HepG2 (cell line): ENCODE results near the gene MTRFR. TPM values are rescaled to one million over a fixed set of nuclear protein-coding genes. Genes with fewer than 3 reads are reported as not detected.

Source experiments
- ARNTL ChIP-seq: sonication (generic); formaldehyde crosslinking; IDR thresholded peaks from 2 replicates; pipeline ENCODE4 v1.4.0; 2020; ENCODE audit warnings: mild to moderate bottlenecking, missing genetic modification reagents
- ATM ChIP-seq: fragments of 450-650 bp; IDR thresholded peaks from 2 replicates; pipeline ENCODE4 v1.7.1; 2017; ENCODE audit warnings: mild to moderate bottlenecking, borderline replicate concordance
- CCDC6 ChIP-seq: sonication (generic); formaldehyde crosslinking; IDR thresholded peaks from 2 replicates; pipeline ENCODE4 v1.8.1; 2022; ENCODE audit warnings: mild to moderate bottlenecking, missing genetic modification reagents, moderate library complexity
- CENPT ChIP-seq: sonication (generic); formaldehyde crosslinking; IDR thresholded peaks from 2 replicates; pipeline ENCODE4 v1.8.0; 2022; ENCODE audit warnings: low read depth, mild to moderate bottlenecking, moderate library complexity, missing genetic modification reagents
- FOXP1 ChIP-seq, 2 experiments: fragments of 450-650 bp in 1 of 2; IDR thresholded peaks; 2 replicates each; pipeline ENCODE4 v1.6.1; 2017 to 2018; ENCODE audit warnings: antibody characterized with exemption in 1 of 2
- GATAD1 ChIP-seq: IDR thresholded peaks from 2 replicates; pipeline ENCODE4 v1.6.1; 2016; ENCODE audit warnings: missing genetic modification reagents, missing compliant biosample characterization
- HMG20B ChIP-seq: conservative IDR thresholded peaks from 2 replicates; pipeline ENCODE4 v1.6.1; 2016; ENCODE audit warnings: missing genetic modification reagents, missing compliant biosample characterization
- KLF15 ChIP-seq: sonication (generic); formaldehyde crosslinking; IDR thresholded peaks from 2 replicates; pipeline ENCODE4 v1.8.1; 2023; ENCODE audit warnings: borderline replicate concordance, mild to moderate bottlenecking, inconsistent platforms, missing genetic modification reagents, mixed read lengths
- MBD4 ChIP-seq: IDR thresholded peaks from 2 replicates; pipeline ENCODE4 v1.6.1; 2012; ENCODE audit warnings: low read length, inconsistent platforms, borderline replicate concordance
- MXD4 ChIP-seq: IDR thresholded peaks from 2 replicates; pipeline ENCODE4 v1.6.1; 2016; ENCODE audit warnings: mild to moderate bottlenecking, missing biosample characterization, missing genetic modification reagents
- NFE2 ChIP-seq: sonication (generic); formaldehyde crosslinking; IDR thresholded peaks from 2 replicates; pipeline ENCODE4 v1.4.0; 2020; ENCODE audit warnings: missing genetic modification reagents
- PLRG1 ChIP-seq: fragments of 450-650 bp; conservative IDR thresholded peaks from 2 replicates; pipeline ENCODE4 v1.6.1; 2016
- RBM39 ChIP-seq: fragments of 200-400 bp; formaldehyde crosslinking; IDR thresholded peaks from one replicate; pipeline ENCODE4 v1.6.1; 2018; ENCODE audit warnings: antibody characterized with exemption, mild to moderate bottlenecking, low read depth, low read length; ENCODE audit not compliant: poor library complexity, severe bottlenecking
- SATB2 ChIP-seq: sonication (generic); formaldehyde crosslinking; IDR thresholded peaks from 2 replicates; pipeline ENCODE4 v1.5.0; 2020; ENCODE audit warnings: missing genetic modification reagents
- SP140L ChIP-seq: sonication (generic); formaldehyde crosslinking; IDR thresholded peaks from 2 replicates; pipeline ENCODE4 v1.4.0; 2020; ENCODE audit warnings: missing genetic modification reagents, borderline replicate concordance
- ZFP62 ChIP-seq: sonication (generic); formaldehyde crosslinking; IDR thresholded peaks from 2 replicates; pipeline ENCODE4 v1.4.0; 2020; ENCODE audit warnings: missing genetic modification reagents
- ZNF121 ChIP-seq: sonication (generic); formaldehyde crosslinking; IDR thresholded peaks from 2 replicates; pipeline ENCODE4 v1.5.0; 2020; ENCODE audit warnings: mild to moderate bottlenecking, missing genetic modification reagents
- ZNF136 ChIP-seq: sonication (generic); formaldehyde crosslinking; IDR thresholded peaks from 2 replicates; pipeline ENCODE4 v1.8.1; 2022; ENCODE audit warnings: low read depth, mild to moderate bottlenecking, moderate library complexity, missing genetic modification reagents
- ZNF501 ChIP-seq: sonication (generic); formaldehyde crosslinking; IDR thresholded peaks from 2 replicates; pipeline ENCODE4 v1.5.1; 2020; ENCODE audit warnings: mild to moderate bottlenecking, moderate library complexity, missing genetic modification reagents
- ZNF550 ChIP-seq: sonication (generic); formaldehyde crosslinking; IDR thresholded peaks from 2 replicates; pipeline ENCODE4 v1.4.0; 2020; ENCODE audit warnings: mild to moderate bottlenecking, missing genetic modification reagents, borderline replicate concordance
- ZNF577 ChIP-seq: sonication (generic); formaldehyde crosslinking; IDR thresholded peaks from 2 replicates; pipeline ENCODE4 v1.4.0; 2020; ENCODE audit warnings: mild to moderate bottlenecking, low read depth, missing genetic modification reagents, borderline replicate concordance
- ZNF598 ChIP-seq: sonication (generic); formaldehyde crosslinking; IDR thresholded peaks from 2 replicates; pipeline ENCODE4 v1.5.1; 2020; ENCODE audit warnings: mild to moderate bottlenecking, missing genetic modification reagents, borderline replicate concordance
- ZNF616 ChIP-seq: sonication (generic); formaldehyde crosslinking; IDR thresholded peaks from 2 replicates; pipeline ENCODE4 v1.5.0; 2020; ENCODE audit warnings: low read depth, mild to moderate bottlenecking, missing genetic modification reagents
- ZNF660 ChIP-seq: sonication (generic); formaldehyde crosslinking; IDR thresholded peaks from 2 replicates; pipeline ENCODE4 v1.5.1; 2020; ENCODE audit warnings: mild to moderate bottlenecking, low read depth, missing genetic modification reagents, borderline replicate concordance
- ZNF775 ChIP-seq: sonication (generic); formaldehyde crosslinking; IDR thresholded peaks from 2 replicates; pipeline ENCODE4 v1.4.0; 2020; ENCODE audit warnings: missing genetic modification reagents, mild to moderate bottlenecking, moderate library complexity, borderline replicate concordance
- ZNF790 ChIP-seq: sonication (generic); formaldehyde crosslinking; IDR thresholded peaks from 2 replicates; pipeline ENCODE4 v1.8.0; 2022; ENCODE audit warnings: missing genetic modification reagents, mild to moderate bottlenecking, borderline replicate concordance
- ZNF792 ChIP-seq: IDR thresholded peaks from 2 replicates; pipeline ENCODE4 v1.6.1; 2016
- polyA plus RNA-seq, 8 experiments: library from polyadenylated mRNA; depleted of rRNA in 3 of 8; stranded (reverse) in 7 of 8; unstranded in 1 of 8; fragments of >200 nt; fragmentation: Illumina TruSeq in 4 of 8; extraction: Trizol in 4 of 8; gene quantifications; 2 replicates each; pipeline versions ENCODE4 v1.2.1 to v1.2.3, GENCODE V29; 2011 to 2016; ENCODE audit warnings: low read depth in 4 of 8, missing spikeins in 1 of 8, mixed read lengths in 1 of 8; ENCODE audit not compliant: insufficient read depth in 1 of 8
- total RNA-seq, 5 experiments: library from RNA; depleted of rRNA; stranded (reverse); fragments of >200 nt; fragmentation: Illumina TruSeq; extraction: Trizol; gene quantifications; 2 replicates each; pipeline ENCODE4 v1.2.3, GENCODE V29; 2016; ENCODE audit warnings: low read depth in 1 of 5
- TF ChIP-seq, protein P1 (sequence below): sonication (generic); formaldehyde crosslinking; IDR thresholded peaks from 2 replicates; pipeline ENCODE4 v1.8.0; 2022; ENCODE audit warnings: mild to moderate bottlenecking, missing genetic modification reagents, moderate library complexity
- TF ChIP-seq, protein P2 (sequence below): sonication (generic); formaldehyde crosslinking; IDR thresholded peaks from 2 replicates; pipeline ENCODE4 v1.4.0; 2020; ENCODE audit warnings: missing genetic modification reagents

The MTRFR gene
- total and polyA plus RNA-seq, 2 of the 13 experiments (the other 11 are each of a cell fraction or from before 2014, with no cell fraction given) = 7.1 to 9.9 TPM

DNA sequence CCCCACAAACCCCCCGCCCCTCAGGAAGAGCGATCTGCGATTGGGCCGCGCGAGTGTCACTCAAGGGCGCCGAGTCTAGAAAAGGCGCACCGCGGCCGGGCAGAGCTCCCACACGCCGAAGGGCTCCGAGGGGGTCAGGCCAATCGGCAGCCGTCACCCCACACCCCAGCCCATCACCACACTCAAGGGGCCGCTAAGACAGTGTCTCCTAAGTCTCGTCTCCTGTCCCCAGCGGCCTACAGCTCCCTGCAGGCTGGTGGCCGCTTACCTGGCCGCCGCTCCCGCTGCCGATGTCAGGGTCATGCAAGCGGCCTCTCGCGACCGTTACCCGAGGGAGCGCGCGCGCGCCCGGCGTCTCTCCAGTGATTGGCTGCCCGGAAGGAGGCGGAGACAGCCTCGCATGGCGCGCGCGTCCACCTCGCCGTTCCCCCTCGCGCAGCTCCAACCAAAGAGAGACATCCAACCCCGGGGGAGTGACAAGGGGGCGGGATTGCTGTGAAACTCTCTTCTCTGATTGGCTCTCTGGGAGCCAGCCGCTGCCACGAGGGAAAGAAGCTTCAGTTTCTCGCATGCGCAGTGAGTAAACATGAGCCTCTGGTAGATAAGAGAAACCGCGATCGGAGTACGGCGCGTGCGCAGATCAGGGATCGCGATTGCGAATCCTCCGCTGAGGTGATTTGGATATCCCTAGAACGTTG is at the start of gene MTRFR, which contains the start of gene MPHOSPH9 (continued):
- 0 out of 2 replicates have a peak, but pooled peaks have one; percentile 33 for TF ChIP-seq ZNF660 (CRISPR knock-in tag)
- TF ChIP-seq NFE2 (CRISPR knock-in tag) = no peak
- TF ChIP-seq ZNF790 = peak; percentile 72; the same call in 1 of the 2 replicates
- peak; percentile 78; the same call in 1 of the 2 replicates for TF ChIP-seq ZNF598
- TF ChIP-seq CCDC6 (CRISPR knock-in tag) = peak; percentile 93; the same call in 1 of the 2 replicates
- peak; percentile 86 for TF ChIP-seq MXD4 (CRISPR knock-in tag)
- TF ChIP-seq ARNTL (CRISPR knock-in tag) = peak; percentile 55; the same call in 1 of the 2 replicates
- TF ChIP-seq SATB2 (CRISPR knock-in tag) = no peak
- no peak for TF ChIP-seq ZNF121 (CRISPR knock-in tag)
- 0 out of 2 replicates have a peak, but pooled peaks have one; percentile 78 for TF ChIP-seq ZNF792 (CRISPR knock-in tag)
- peak; percentile 87 for TF ChIP-seq RBM39
- TF ChIP-seq ZNF501 = peak; percentile 88
- TF ChIP-seq SP140L (CRISPR knock-in tag) = no peak; the same call in 1 of the 2 replicates
- no peak for TF ChIP-seq MBD4
- TF ChIP-seq GATAD1 (CRISPR knock-in tag) = peak; percentile 73; the same call in 1 of the 2 replicates
- no peak for TF ChIP-seq ATM
- no peak for TF ChIP-seq ZNF775 (CRISPR knock-in tag)
- no peak for TF ChIP-seq PLRG1
- TF ChIP-seq ZFP62 (CRISPR knock-in tag) = no peak
- 0 out of 2 replicates have a peak, but pooled peaks have one; percentile 60 for TF ChIP-seq ZNF136 (CRISPR knock-in tag)
- peak; percentile 84; the same call in 1 of the 2 replicates for TF ChIP-seq KLF15 (CRISPR knock-in tag)
- TF ChIP-seq ZNF577 = no peak
- TF ChIP-seq FOXP1 (IDR thresholded peaks at IDR 0.05) = no peak
- no peak for TF ChIP-seq FOXP1 (CRISPR knock-in tag; IDR thresholded peaks at IDR 0.05)
- TF ChIP-seq ZNF616 (CRISPR knock-in tag) = no peak; the same call in 1 of the 2 replicates
- TF ChIP-seq, protein P1, sequence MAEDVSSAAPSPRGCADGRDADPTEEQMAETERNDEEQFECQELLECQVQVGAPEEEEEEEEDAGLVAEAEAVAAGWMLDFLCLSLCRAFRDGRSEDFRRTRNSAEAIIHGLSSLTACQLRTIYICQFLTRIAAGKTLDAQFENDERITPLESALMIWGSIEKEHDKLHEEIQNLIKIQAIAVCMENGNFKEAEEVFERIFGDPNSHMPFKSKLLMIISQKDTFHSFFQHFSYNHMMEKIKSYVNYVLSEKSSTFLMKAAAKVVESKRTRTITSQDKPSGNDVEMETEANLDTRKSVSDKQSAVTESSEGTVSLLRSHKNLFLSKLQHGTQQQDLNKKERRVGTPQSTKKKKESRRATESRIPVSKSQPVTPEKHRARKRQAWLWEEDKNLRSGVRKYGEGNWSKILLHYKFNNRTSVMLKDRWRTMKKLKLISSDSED (CRISPR knock-in tag) = no peak
- peak; percentile 72; the same call in 1 of the 2 replicates for TF ChIP-seq HMG20B (CRISPR knock-in tag)
- TF ChIP-seq CENPT = no peak
- TF ChIP-seq, protein P2, sequence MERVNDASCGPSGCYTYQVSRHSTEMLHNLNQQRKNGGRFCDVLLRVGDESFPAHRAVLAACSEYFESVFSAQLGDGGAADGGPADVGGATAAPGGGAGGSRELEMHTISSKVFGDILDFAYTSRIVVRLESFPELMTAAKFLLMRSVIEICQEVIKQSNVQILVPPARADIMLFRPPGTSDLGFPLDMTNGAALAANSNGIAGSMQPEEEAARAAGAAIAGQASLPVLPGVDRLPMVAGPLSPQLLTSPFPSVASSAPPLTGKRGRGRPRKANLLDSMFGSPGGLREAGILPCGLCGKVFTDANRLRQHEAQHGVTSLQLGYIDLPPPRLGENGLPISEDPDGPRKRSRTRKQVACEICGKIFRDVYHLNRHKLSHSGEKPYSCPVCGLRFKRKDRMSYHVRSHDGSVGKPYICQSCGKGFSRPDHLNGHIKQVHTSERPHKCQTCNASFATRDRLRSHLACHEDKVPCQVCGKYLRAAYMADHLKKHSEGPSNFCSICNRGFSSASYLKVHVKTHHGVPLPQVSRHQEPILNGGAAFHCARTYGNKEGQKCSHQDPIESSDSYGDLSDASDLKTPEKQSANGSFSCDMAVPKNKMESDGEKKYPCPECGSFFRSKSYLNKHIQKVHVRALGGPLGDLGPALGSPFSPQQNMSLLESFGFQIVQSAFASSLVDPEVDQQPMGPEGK = no peak; the same call in 1 of the 2 replicates
- TF ChIP-seq ZNF550 (CRISPR knock-in tag) = peak; percentile 94; the same call in 1 of the 2 replicates
